RWPE1 (cell line): ENCODE data around the gene METTL16.

Source experiments
- CTCF ChIA-PET: fragments of 350-600 bp; sonication (Branson Sonifier 250); formaldehyde crosslinking; extraction: SDS; loops from one replicate; lab custom pipeline; 2021; lab: Yijun Ruan, JAX
- POLR2A ChIA-PET: fragments of 400-600 bp; formaldehyde crosslinking; extraction: SDS; loops from one replicate; lab custom pipeline; 2020; ENCODE audit warnings: antibody characterized with exemption; ENCODE audit not compliant: low non-redundant PET; lab: Yijun Ruan, JAX
- DNase-seq: peaks from one replicate; pipeline ENCODE4 v3.0.0; 2012; ENCODE audit warnings: low spot score
- H3K27ac ChIP-seq: fragments of 450-650 bp; 2 replicates; pipeline ENCODE4 v1.5.1; 2017
- TF ChIP-seq, protein P1 (sequence below): fragments of 450-650 bp; conservative IDR thresholded peaks from 2 replicates; pipeline ENCODE4 v1.5.1; 2017; ENCODE audit warnings: low read depth, mild to moderate bottlenecking

The METTL16 gene

DNA sequence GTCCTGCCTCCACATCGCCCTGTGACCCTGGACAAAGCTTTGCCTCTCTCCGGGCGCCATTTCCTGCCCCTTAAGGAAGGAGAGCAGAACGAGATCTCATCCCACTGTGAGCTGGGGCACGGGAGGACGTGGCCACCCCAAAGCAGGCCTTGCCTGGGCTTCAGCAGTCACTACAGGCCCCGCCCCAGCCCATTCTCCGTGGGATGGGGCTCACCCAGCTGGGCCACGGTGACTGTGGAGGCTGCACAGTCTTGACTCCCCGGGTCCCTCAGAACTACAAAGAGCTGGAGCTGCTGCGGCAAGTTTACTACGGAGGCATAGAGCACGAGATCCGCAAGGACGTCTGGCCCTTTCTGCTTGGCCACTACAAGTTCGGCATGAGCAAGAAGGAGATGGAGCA, 139.0 kb downstream of the METTL16 start:
- ChIA-PET POLR2A (no interaction called here), CTCF (no interaction called here)
- no peak for DNase-seq
- TF ChIP-seq, protein P1, sequence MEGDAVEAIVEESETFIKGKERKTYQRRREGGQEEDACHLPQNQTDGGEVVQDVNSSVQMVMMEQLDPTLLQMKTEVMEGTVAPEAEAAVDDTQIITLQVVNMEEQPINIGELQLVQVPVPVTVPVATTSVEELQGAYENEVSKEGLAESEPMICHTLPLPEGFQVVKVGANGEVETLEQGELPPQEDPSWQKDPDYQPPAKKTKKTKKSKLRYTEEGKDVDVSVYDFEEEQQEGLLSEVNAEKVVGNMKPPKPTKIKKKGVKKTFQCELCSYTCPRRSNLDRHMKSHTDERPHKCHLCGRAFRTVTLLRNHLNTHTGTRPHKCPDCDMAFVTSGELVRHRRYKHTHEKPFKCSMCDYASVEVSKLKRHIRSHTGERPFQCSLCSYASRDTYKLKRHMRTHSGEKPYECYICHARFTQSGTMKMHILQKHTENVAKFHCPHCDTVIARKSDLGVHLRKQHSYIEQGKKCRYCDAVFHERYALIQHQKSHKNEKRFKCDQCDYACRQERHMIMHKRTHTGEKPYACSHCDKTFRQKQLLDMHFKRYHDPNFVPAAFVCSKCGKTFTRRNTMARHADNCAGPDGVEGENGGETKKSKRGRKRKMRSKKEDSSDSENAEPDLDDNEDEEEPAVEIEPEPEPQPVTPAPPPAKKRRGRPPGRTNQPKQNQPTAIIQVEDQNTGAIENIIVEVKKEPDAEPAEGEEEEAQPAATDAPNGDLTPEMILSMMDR, result no peak
- no peak overlapping the region; the same call in 1 of the 2 replicates for H3K27ac ChIP-seq

DNA sequence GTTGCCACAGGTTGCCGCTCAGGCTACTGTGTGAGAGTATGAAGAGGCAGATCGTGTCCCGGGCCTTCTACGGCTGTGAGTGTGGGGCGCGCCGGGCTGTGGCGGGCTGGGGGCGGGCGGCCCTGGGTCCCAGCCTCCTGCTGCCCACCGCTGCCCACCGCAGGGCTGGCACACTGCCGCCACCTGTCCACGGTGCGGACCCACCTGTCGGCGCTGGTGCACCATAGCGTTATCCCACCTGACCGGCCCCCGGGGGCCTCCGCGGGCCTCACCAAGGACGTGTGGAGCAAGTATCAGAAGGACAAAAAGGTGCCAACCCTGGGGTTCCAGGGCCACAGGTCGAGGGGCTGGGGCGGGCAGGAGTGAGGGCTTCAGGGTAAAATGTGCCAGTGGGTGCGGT, 139.5 kb downstream of the METTL16 start:
- ChIA-PET POLR2A (no interaction called here), CTCF (no interaction called here)
- TF ChIP-seq, protein P1, result no peak
- no peak for DNase-seq
- H3K27ac ChIP-seq, result no peak overlapping the region; the same call in 1 of the 2 replicates

DNA sequence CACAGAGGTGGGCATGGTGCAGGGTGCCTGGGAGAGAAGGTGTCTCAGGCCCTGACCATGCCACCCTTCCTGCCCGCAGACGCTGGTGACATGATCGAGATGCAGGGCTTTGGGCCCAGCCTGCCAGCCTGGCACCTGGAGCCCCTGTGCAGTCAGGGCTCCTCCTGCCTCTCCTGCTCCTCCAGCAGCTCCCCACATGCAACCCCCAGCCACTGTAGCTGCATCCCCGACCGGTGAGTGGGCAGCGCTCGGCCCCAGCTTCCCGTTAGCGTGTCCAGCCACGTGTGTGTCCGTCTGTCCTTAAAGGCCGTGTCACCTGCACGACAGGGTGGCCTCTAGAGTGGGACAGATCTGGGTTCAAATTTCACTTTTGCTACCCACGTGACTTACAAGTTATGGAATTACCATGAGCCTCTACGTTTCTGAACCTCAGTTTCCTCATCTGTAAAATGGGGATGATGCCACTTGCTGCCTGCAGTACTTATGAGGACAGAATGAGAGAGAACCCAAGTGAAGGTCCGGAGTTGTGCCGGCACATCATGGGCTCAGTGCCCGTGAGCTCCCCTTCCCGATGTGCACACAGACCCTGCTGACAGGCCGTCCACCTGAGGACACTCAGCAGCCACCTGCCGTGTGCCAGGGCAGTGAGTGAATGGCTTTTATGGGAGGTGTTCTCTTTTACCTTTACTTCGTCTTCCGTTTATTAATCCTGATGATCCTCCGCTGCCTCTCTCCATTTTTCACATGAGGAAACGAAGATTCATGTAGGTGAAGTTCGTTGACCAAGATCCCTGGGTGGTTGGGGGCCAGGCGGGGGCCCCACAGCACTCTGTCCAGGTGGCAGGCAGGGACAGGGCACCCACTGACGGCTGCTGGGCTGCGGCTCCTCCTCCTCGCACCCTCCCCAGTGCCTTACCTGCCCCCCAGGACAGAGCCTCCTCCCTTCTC, 140.2 kb downstream of the METTL16 start:
- DNase-seq, result no peak
- TF ChIP-seq, protein P1, result no peak
- ChIA-PET POLR2A (no interaction called here), CTCF (interaction anchor here (1.0 kb wide), 1 partner anchor 19 kb away, joined by 3 read pairs; no protein-coding TSS in a partner anchor)
- H3K27ac ChIP-seq, result peak overlapping the region; percentile 36

DNA sequence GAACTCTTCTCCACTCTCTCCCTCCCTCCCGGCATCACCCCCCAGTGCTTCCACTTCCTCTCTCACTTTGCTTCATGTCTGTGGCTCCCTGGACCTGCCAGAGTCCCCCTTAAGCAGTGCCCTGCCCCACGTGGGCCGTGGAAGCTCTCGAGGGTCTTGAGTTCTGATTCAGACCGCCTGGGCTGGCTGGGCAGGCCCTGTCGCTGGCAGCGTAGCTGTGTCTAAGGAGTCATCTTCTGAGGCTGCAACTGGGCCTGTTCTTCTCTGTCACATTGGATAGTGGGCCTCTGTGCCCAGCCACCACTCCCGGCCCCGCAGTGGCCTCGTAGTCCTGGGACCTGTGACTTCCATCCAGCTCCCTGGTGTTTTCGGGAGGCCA, 141.5 kb downstream of the METTL16 start:
- TF ChIP-seq, protein P1, result no peak
- CTCF ChIA-PET, result interaction anchor here (0.6 kb wide), 2 partner anchors 33 to 46 kb away, joined by 3 to 4 read pairs; no protein-coding TSS in a partner anchor
- no peak for DNase-seq
- POLR2A ChIA-PET, result no interaction called here
- H3K27ac ChIP-seq, result peak overlapping the region; percentile 36

DNA sequence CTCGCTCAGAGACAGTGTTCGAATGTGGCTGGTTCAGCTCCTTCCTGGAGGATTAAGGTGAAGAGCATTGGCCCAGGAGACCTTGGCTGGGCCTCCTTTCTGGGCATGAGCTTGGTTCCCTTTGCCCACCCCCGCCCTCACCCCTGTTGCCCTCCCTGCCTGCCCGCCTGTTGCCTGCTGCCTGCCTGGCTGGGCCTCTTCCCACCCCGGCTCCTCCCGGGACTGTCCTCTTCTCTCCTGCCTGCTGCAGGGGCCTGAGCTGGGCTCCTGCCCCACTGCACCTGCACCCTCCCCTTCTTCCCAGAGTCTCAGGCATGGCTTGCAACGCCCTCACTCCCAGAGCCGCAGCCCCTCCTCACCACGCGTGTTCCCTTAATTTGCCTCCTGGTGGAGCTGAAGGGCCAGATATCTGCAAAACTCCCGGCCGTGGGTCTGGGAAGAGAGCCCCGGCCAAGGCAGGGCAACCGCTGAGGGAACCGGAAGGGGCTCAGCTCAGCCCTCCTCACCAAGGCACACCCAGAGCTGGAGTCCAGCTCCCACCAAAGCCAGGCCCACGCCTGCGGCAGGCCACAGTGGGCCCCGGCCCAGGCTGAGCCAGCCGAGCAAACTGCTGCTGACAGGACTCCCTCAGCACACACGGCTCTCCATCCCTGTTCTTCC, 142.0 kb downstream of the METTL16 start:
- DNase-seq, result no peak
- H3K27ac ChIP-seq, result peak overlapping the region; percentile 36
- ChIA-PET CTCF (interaction anchor here (0.5 to 0.7 kb wide), 3 partner anchors 47 to 313 kb away, joined by 3 read pairs; no protein-coding TSS in a partner anchor), POLR2A (no interaction called here)
- TF ChIP-seq, protein P1, result no peak

DNA sequence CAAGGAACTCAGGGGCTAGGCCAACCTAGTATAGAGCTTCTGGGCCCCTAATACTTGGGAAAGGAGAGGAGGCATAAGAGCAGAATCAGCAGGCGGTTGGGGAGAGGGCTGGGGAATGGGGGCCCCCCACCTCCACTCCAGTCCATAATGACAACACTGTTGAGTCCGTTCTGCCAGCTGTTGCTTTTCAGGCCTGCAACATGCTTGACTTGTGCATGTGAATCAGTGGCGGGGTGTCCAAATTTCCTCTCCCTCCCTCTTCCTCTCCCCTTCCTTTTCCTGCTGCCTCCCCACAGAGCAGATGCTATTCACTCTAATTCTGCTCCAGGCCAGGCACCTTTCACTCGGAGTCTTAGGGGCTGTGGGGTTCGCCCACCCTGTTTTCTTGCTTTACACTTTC, 142.6 kb downstream of the METTL16 start:
- DNase-seq, result no peak
- TF ChIP-seq, protein P1, result no peak
- CTCF ChIA-PET, result interaction anchor here (0.5 kb wide), 1 partner anchor 125 kb away, joined by 3 read pairs; no protein-coding TSS in a partner anchor
- POLR2A ChIA-PET, result no interaction called here
- peak overlapping the region; percentile 36 for H3K27ac ChIP-seq
